Measurements from ENCODE around the gene OR5AL1.
"Not testable (repeated sequence)": the region's sequence is repeated elsewhere in the genome, so short reads cannot be mapped to it uniquely, and the experiment has no call there.

OR5AL1 gene

GRCh38 chr11:56412396-56412795, at the start of gene OR5AL1:
Gene OR5AL1 (plus strand): TSS chr11:56412696.
- H3K27ac ChIP-seq (ENCODE audit: low read depth, low read length) = no peak within 1 kb of the TSS
- no peak within 1 kb of the TSS for H3K4me3 ChIP-seq (ENCODE audit: low read length)
- no peaks in the 10 kb centered on the region for H3K4me1 ChIP-seq (ENCODE audit: control insufficient read depth, insufficient read depth, low read length)
- no peaks in the 10 kb centered on the region for H3K36me3 ChIP-seq (ENCODE audit: control insufficient read depth, insufficient read depth, low read length)
- no peaks in the 10 kb centered on the region for H3K27me3 ChIP-seq (ENCODE audit: control insufficient read depth, insufficient read depth, low read length)
- H3K9ac ChIP-seq (ENCODE audit: low read length) = no peak within 1 kb of the TSS

- Histone ChIP-seq H3K4me1 (ENCODE audit: control insufficient read depth, insufficient read depth, low read length) (no peaks in the 10 kb centered on the region), H3K9ac (ENCODE audit: low read length) (no peak within 1 kb of the TSS), H3K4me3 (ENCODE audit: low read length) (no peak within 1 kb of the TSS), H3K27me3 (ENCODE audit: control insufficient read depth, insufficient read depth, low read length) (no peaks in the 10 kb centered on the region), H3K36me3 (ENCODE audit: control insufficient read depth, insufficient read depth, low read length) (no peaks in the 10 kb centered on the region), H3K27ac (ENCODE audit: low read depth, low read length) (no peak within 1 kb of the TSS)
Measured at GRCh38 chr11:56375324-56375723, 37.2 kb upstream of the OR5AL1 start, which contains the start of gene OR8U1. Gene OR8U1 (plus strand): TSS chr11:56375624. CDS start chr11:56375624, 0 bp downstream.

GRCh38 chr11:56380120-56380519, 32.4 kb upstream of the OR5AL1 start:
- Histone ChIP-seq H3K4me3 (ENCODE audit: low read length) (no peak overlapping the region), H3K27ac (ENCODE audit: low read depth, low read length) (no peak overlapping the region), H3K27me3 (ENCODE audit: control insufficient read depth, insufficient read depth, low read length) (no peaks in the 10 kb centered on the region), H3K36me3 (ENCODE audit: control insufficient read depth, insufficient read depth, low read length) (no peaks in the 10 kb centered on the region), H3K9ac (ENCODE audit: low read length) (no peak overlapping the region), H3K4me1 (ENCODE audit: control insufficient read depth, insufficient read depth, low read length) (no peaks in the 10 kb centered on the region)

GRCh38 chr11:56394381-56394780, 18.1 kb upstream of the OR5AL1 start:
- no peak overlapping the region for H3K9ac ChIP-seq (ENCODE audit: low read length)
- no peaks in the 10 kb centered on the region for H3K27me3 ChIP-seq (ENCODE audit: control insufficient read depth, insufficient read depth, low read length)
- no peaks in the 10 kb centered on the region for H3K4me1 ChIP-seq (ENCODE audit: control insufficient read depth, insufficient read depth, low read length)
- no peak overlapping the region for H3K4me3 ChIP-seq (ENCODE audit: low read length)
- H3K36me3 ChIP-seq (ENCODE audit: control insufficient read depth, insufficient read depth, low read length) = no peaks in the 10 kb centered on the region
- H3K27ac ChIP-seq (ENCODE audit: low read depth, low read length) = no peak overlapping the region

- Histone ChIP-seq H3K4me1 (ENCODE audit: control insufficient read depth, insufficient read depth, low read length) (no peaks in the 10 kb centered on the region), H3K4me3 (ENCODE audit: low read length) (no peak overlapping the region), H3K27me3 (ENCODE audit: control insufficient read depth, insufficient read depth, low read length) (no peaks in the 10 kb centered on the region), H3K9ac (ENCODE audit: low read length) (no peak overlapping the region), H3K27ac (ENCODE audit: low read depth, low read length) (no peak overlapping the region), H3K36me3 (ENCODE audit: control insufficient read depth, insufficient read depth, low read length) (no peaks in the 10 kb centered on the region)
Measured at GRCh38 chr11:56396047-56396446, 16.4 kb upstream of the OR5AL1 start.

GRCh38 chr11:56401858-56402461, 10.5 kb upstream of the OR5AL1 start:
- not testable (repeated sequence) for H3K9ac ChIP-seq (ENCODE audit: low read length); H3K27me3 ChIP-seq (ENCODE audit: control insufficient read depth, insufficient read depth, low read length); H3K36me3 ChIP-seq (ENCODE audit: control insufficient read depth, insufficient read depth, low read length); H3K4me3 ChIP-seq (ENCODE audit: low read length); H3K4me1 ChIP-seq (ENCODE audit: control insufficient read depth, insufficient read depth, low read length); H3K27ac ChIP-seq (ENCODE audit: low read depth, low read length)

GRCh38 chr11:56404393-56404792, 8.1 kb upstream of the OR5AL1 start:
- H3K4me3 ChIP-seq (ENCODE audit: low read length) = no peak overlapping the region

GRCh38 chr11:56410801-56411200, 1.7 kb upstream of the OR5AL1 start:
- Histone ChIP-seq H3K9ac (ENCODE audit: low read length) (no peak overlapping the region), H3K27me3 (ENCODE audit: control insufficient read depth, insufficient read depth, low read length) (no peaks in the 10 kb centered on the region), H3K4me3 (ENCODE audit: low read length) (no peak overlapping the region), H3K36me3 (ENCODE audit: control insufficient read depth, insufficient read depth, low read length) (no peaks in the 10 kb centered on the region), H3K27ac (ENCODE audit: low read depth, low read length) (no peak overlapping the region), H3K4me1 (ENCODE audit: control insufficient read depth, insufficient read depth, low read length) (no peaks in the 10 kb centered on the region)

More at GRCh38 chr11:56404393-56404792, 8.1 kb upstream of the OR5AL1 start:
- Histone ChIP-seq H3K36me3 (ENCODE audit: control insufficient read depth, insufficient read depth, low read length) (no peaks in the 10 kb centered on the region), H3K4me1 (ENCODE audit: control insufficient read depth, insufficient read depth, low read length) (no peaks in the 10 kb centered on the region), H3K9ac (ENCODE audit: low read length) (no peak overlapping the region), H3K27me3 (ENCODE audit: control insufficient read depth, insufficient read depth, low read length) (no peaks in the 10 kb centered on the region), H3K27ac (ENCODE audit: low read depth, low read length) (no peak overlapping the region)

- no peak overlapping the region for H3K4me3 ChIP-seq (ENCODE audit: low read length)
- no peaks in the 10 kb centered on the region for H3K4me1 ChIP-seq (ENCODE audit: control insufficient read depth, insufficient read depth, low read length)
- H3K27ac ChIP-seq (ENCODE audit: low read depth, low read length) = no peak overlapping the region
- H3K27me3 ChIP-seq (ENCODE audit: control insufficient read depth, insufficient read depth, low read length) = no peaks in the 10 kb centered on the region
- no peak overlapping the region for H3K9ac ChIP-seq (ENCODE audit: low read length)
- H3K36me3 ChIP-seq (ENCODE audit: control insufficient read depth, insufficient read depth, low read length) = no peaks in the 10 kb centered on the region
Measured at GRCh38 chr11:56453521-56453920, 41.0 kb downstream of the OR5AL1 start.

GRCh38 chr11:56457076-56457475, 44.6 kb downstream of the OR5AL1 start:
- H3K4me3 ChIP-seq (ENCODE audit: low read length) = no peak overlapping the region
- no peak overlapping the region for H3K9ac ChIP-seq (ENCODE audit: low read length)
- H3K36me3 ChIP-seq (ENCODE audit: control insufficient read depth, insufficient read depth, low read length) = no peaks in the 10 kb centered on the region
- H3K27ac ChIP-seq (ENCODE audit: low read depth, low read length) = no peak overlapping the region
- H3K27me3 ChIP-seq (ENCODE audit: control insufficient read depth, insufficient read depth, low read length) = no peaks in the 10 kb centered on the region
- no peaks in the 10 kb centered on the region for H3K4me1 ChIP-seq (ENCODE audit: control insufficient read depth, insufficient read depth, low read length)

Data from rectal smooth muscle tissue (tissue), 1 donor.